NK-92 treated with Interleukin-12 subunit alpha and Interleukin-12 subunit beta, amount 100 ng/mL, for 24 hours (cell line): ENCODE results near the gene FILIP1L.

ENCODE experiments used
- DNase-seq: peaks from one replicate; lab custom pipeline; 2025; lab: John Stamatoyannopoulos, UW

Gene FILIP1L

DNA sequence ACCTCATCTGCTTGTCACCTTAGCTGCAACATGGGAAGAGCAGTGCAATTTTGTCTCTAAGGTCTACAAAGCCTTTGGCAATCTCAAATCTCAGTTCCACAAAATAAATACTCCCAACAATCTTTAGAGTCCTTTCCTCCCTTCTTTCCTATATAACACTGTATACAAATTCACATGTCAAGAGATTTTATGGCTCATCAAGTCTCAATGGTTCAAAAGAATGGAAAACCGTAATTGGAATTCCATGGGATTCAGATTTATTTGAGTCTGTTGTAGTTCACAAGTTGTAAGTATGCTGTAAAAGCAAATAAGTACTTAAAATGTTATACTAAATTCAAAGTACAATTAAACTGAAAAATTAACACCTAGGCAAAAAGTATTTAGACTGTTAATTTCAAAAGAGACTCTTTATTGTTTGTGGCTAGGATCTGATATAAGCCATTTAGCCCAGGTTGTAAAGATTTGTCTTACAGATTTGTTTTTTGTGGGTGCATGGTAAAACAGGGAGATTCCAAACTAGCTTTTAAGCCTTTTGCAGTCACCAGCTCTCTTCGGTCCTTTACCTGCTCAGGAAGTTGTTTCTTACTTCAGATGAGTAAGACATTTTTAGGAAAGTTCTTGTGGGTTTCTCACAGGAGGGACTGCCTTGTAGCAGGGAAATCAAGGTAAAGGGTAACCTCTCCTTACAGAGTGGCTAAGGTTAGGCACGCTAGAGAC is 246.5 kb downstream of the FILIP1L start:
- DNase-seq, result no peak

DNA sequence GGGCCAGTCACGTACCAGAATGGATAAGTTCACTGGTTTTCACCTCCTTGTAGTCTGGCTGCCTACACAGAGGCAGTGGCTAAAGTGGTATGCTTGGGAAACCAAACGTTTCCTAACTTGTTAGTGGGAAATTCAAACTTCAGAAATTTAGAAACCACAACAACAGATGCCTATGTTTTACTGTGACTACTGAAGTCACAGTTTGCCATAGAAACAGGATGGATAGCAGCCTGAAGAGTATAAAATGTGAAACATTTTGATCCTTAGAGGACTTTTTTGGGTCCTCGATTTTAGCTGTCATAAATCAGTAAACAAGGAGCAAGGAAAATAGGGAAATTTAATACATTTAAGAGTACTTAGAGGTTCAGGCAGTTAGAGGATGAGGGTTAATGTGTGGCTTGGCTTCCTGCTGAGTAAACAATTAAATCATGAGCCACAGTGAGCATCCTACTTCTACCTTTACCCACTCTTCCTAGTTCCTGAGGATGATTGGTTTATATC is 248.0 kb downstream of the FILIP1L start:
- DNase-seq, result no peak

DNA sequence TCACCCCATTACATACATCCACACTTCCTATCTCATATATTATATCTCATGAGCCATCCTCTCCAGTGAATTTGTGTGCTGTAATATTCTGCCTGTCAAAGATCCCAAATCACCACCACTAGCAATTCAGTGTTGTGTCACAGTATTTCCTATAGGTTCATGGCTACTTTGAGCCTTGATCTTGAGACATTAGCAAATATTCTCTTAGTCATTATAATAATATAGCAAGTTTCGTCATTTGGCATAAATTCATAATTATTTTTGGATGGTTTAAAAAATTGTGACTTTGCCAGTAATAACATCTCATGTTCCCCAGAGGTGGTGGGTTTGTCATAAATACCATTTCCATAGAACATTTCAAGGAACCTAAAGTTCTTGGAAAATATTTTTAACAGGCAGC is 249.0 kb downstream of the FILIP1L start:
- DNase-seq, result no peak

DNA sequence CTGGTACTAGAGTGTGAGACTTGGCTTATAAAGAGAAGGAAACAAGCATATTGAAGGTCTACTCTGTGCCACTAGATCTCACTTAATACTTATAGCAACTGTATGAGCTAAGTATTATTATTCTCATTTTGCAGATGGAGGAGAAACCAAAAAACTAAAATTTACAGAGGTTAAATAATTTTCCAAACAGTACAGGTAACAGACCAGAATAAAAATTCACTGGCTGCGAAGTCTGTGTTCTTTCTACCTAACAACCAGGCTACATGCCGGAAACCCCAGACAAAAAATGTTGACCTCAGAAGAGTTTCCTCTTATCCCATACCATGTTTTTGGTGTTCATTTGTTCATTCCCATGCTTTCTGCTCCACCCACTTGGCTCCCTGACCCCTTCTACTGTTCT is 250.0 kb downstream of the FILIP1L start:
- DNase-seq, result no peak

DNA sequence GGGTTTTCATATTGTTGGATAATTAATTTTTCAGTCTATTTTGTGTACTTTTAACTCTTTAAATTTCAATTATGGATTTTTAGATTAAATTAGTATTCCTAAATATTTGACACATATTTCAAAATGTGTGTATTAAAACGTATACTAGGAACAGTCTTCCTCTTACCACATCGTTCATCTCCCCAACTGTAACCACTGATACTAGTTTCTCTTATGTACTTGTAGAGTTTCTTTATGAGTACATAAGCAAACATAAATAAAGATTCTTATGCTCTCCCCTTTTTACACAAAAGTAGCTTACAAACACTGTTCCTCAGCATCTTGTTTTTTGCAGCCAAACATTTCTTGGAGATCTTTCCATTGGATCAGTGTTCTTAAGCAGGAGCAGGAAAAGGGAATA is 250.7 kb downstream of the FILIP1L start:
- no peak for DNase-seq

DNA sequence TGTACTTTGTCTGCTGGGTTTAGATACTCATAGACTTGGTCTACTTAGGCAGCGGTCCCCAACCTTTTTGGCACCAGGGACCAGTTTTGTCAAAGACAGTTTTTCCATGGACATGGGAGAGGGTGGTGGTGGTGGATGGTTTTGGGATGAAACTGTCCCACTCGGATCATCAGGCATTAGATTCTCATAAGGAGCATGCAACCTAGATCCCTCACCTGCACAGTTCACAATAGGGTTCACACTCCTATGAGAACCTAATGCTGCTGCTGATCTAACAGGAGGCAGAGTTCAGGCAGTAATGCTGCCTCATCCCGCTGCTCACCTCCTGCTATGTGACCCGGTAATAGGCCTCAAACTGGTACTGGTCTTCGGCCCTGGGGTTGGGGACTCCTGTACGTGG is 251.3 kb downstream of the FILIP1L start:
- no peak for DNase-seq

DNA sequence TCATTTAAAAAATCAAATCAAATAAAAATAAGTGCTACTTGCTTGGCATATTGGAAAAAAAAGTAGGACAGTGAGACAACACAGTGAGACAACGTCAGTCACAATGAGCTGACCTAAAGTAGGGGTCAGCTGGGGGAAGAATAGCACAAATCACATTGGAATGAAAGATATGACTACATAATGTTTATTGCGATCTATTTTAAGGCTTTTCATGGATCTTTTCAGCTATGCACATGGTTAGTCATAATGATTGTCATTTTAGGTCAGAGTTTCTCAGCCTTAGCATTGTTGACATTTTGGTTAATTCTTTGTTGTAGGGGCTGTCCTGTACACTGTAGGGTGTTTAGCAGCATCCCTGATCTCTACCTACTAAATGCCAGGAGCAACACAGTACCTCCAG is 252.1 kb downstream of the FILIP1L start:
- no peak for DNase-seq

DNA sequence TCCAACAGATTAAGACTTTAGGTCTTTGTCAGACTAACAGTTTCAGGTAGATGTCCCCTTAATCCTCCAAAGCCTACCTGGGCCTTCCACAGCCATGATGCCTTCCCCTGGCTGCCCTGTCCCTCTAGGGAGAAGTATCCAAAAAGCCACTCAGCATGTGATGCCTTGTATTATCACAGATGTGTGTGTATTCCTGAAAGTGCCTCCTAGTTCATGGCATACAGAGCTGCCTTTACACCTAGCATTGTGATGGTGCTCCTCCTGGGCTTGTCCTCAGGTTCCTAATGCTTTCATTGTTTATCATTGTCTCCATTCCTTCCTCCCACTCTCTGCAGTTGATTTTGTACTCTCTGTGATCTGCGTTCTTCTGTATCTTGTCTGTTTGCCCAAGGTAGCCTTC is 253.1 kb downstream of the FILIP1L start:
- no peak for DNase-seq

DNA sequence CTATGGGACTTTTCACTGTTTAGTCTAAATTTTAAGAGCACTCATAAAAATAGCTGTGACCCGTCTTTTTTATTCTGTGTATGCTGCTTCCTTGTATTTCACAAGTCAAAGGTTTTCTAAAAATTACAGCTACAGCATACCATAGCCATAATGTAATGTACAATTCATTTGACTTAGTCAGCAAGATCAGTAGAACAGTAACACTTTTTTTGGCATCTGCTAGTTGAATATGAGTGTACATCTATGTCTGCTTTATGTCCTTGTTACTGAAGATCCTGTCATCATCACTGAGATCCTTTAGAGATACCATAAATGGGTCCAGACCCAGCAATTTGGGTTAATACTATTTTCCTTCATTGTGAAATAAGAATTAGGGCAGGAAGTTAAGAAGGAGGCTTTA is 254.5 kb downstream of the FILIP1L start:
- DNase-seq, result no peak

DNA sequence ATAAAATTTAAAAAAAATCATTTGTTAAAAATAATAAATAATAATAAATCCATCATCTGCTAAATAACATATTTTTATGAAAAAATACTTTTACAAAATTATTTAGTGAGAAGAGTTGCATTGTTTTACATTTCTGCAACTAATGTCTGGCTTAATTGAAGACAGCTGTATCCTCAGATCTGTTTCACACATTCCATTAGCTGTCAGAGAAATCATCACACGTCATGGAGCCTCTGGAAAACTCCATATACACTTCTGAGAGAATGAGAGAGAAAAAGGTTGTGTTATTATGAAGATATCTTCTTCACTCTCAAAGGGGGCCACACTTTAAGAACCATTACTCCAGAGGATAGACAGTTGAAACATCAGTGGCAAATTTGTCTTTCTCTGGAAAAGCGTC is 255.8 kb downstream of the FILIP1L start:
- DNase-seq, result no peak

DNA sequence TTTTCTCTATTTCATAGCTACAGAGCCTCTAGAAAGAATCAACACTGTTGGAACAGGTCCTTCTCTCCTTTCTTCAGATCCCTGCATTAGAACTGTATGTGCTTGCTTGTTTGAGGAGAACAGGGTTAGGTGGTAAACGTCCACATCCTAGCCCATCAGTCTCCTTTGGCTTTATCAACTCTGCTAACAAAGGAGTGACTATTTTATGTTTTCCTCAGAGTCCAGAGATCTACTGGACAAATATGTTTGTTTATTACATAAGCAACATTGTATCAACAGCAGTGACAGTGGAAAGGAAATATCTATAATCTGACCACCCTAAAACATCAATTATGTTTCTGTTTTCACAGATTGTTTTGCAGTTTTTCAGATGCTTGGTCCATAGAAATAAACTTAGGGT is 257.0 kb downstream of the FILIP1L start:
- no peak for DNase-seq

DNA sequence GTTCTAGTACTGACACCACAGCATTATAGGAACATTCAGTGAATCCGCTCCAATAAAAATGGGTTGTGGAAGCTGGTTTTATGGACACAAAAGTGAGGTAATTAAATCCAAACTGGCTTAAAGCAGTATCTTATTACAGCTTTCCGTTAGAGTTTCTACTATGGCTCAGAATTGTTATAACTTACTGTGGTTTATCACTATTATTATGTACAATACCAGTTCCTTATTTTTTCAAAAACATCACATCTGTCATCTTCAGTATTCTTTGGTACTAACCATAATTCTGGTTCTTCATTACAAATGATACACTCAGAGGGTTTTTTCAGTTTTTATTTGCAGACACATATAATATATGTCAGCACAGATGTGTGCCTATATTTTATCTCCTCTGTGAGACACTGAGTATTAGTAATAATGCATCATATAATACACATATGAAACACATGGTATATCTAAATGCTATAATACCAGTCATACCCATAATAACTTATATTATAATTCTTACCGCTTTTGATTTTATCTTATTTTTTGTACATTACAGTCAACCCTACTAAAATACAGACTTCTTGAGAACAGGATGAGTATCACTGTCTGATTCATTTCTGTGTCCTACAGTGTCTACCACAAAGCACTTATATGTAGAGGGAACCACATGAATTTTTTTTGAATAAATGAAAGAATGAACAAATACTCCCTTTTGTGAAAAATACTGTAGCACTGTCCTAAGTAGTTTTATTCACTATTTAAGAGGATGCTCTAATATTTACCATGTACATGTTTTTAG is 257.7 kb downstream of the FILIP1L start:
- DNase-seq, result no peak

DNA sequence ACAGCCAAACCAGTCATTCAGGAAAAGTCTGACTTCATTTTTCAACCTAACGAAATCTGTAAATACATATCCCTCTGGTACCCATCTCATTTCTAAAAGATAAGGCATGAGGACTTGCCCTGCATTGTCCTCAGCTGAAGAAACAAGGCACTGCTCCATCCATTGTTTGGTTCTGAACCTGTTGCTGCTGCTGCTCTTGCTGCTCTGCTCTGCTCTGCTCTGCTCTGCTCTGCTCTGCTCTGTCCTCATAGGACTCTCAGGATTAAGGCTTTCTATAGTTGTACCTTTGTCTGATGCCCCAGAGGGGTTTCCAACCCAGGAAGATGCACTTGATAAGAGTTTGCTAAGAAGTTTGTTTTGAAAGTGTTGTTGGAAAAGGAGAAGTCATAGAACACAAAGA is 258.4 kb downstream of the FILIP1L start:
- DNase-seq, result no peak

DNA sequence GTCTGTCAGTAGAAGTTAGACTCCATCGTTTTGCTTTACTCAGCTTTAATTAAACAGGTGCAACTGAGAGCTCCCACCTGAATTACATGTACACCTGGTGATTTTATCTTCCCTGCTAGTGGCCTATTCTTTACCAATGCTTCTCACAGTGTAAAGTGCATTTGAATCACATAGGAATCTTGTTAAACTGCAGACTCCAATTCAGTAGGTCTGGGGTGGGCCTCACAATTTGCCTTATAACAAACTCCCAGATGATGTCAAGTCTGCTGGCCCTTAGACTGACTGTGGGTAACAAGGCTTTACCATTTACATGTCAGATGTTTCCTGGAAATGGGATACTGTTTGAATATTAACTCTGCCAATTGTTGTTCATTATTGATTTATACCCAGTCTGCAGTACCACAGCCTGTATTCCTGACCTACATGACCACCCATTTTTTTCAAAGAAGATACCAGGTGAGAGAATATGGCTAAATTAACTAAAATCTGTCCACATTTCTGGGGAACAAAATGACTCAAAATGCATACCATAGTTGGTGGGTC is 259.5 kb downstream of the FILIP1L start:
- DNase-seq, result no peak

DNA sequence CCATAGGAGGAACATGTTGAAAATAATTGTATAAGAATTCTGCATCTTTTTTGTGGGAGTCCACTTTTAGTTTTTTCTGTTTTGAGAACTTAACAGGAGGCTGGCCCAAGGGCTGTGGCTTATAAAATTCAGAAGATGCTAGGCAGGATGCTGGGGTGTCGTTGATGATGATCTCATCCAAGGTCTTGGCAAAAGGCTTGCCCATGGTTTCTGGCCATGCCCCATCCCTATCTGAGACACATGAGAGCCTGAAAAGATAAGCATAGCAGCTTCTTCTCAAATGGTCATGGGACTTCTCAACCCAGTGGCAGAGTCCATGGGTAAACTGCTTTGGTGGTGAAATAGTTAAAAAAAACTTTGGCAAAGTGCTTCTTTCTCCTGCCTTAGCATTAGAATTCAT is 261.4 kb downstream of the FILIP1L start:
- DNase-seq, result no peak

DNA sequence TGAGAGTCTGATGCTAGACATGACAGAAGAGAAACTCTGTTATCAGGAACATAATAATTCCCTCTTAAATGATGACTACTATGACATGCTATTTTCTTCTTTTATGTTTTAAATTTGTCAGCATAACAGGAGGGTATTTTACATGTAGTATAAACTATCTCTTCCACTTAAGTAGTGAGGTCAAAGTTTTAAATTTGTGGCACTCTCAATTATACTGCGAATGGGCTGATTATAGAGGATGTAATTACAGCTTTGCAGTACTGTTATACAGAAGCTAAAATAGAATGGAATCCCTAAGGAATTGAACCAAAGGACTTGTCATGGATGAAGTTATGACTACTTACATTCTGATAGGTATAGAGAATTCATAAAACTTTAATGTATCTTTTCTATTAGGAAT is 262.3 kb downstream of the FILIP1L start:
- no peak for DNase-seq

DNA sequence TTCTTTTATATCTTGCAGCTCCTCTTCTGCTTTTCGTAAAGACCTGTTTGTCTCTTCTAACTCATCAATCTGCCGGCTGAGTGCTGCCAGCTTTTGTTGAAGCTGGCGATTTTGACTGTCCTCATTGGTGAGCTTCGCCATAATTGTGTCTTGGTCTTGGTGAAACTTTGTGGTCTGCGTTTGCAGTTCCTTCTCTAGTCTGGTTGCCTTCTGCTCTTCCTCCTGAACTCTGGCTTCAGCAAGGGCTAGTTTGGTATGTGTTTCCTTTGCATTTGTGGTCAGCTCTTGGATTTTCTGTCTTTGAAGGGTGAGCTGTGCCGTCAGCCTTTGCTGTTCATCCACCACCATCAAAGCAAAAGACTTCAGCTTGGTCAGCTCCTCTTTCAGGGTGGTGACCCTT is 263.7 kb downstream of the FILIP1L start:
- DNase-seq, result no peak

DNA sequence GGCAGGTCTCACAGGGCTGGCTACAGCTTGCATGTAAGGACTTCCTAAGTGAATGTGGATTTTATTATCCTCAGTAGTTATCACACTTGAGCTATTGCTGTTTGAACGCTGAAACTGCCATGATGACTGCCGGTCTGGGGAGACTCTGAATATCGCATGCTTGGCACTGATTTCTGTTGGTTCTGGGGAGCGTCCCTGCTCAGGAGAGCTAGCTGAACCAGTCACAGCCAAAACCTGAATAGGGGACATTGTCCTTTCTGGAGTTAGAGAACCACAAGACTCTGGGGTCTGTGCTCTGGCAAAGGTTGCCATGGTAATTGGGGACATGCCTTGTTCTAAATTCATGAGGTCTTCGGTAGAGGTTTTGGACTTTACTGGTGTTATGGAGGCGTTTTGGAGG is 265.9 kb downstream of the FILIP1L start:
- no peak for DNase-seq

DNA sequence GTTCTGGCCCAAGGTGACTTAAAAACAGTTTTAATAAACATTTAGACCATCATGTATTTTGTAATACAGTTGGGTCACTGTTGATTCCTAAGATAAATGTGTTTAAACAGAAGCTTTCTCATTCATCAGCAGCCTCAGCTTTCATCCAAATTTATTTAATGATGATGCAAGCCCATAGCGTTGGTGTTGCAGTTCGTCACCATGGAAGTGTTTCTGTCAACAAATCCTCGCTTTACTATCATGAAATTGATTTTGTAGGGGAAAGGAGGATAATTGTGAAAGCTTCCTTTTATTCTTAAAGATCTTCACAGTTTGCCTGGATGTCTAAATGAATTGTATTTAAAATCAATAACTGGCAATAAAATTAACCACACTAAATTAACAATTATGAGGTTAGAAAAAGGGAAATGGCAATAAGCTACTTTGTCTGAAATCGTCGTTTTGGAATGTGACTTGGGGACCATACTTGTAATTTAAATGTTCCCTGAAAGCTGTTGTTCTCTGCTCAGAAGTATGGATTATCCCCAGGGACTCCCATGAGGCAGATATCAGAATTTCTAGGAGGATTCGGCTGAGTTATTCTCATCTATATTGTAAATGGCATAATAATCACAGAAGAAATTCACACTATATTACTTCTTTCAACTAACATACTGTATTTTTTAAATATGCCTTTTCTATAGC is 267.7 kb downstream of the FILIP1L start:
- no peak for DNase-seq

DNA sequence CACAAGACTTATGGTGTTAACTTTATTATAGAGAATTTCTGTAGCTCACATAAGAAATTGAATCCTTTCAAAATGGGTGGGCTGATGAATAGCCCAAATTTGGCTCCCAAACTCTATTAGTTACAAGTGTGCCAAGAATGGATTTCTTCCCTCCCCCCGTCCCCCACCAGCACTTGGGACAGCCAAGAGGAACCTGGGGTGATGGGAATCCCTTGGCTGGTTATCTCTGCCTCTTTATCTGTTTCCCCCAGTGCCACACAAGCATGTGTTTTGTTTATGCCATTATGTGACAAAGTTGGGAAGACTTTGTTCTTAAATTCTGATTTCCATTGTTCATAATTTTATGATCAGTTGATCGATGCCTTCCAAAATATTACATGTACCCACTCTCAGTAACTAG is 268.3 kb downstream of the FILIP1L start:
- no peak for DNase-seq

DNA sequence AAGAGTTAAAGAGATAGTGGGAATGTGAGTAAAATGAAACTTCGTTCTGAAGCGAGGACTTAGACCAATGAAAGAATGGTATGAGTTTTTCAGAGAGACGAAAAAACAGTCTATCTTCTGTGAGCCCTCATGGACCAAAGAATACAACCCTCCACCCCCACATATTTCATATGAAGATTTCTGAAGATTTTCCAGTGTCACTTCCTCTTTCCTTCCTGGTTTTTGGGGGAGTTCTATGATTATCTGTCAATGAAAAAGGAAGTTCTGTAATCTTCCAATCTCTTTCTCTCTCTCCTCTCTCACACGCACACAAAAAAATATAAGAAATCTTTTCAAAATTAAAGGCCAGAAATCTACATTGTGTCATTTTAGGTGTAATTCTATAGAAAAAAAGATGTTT is 269.0 kb downstream of the FILIP1L start:
- no peak for DNase-seq

DNA sequence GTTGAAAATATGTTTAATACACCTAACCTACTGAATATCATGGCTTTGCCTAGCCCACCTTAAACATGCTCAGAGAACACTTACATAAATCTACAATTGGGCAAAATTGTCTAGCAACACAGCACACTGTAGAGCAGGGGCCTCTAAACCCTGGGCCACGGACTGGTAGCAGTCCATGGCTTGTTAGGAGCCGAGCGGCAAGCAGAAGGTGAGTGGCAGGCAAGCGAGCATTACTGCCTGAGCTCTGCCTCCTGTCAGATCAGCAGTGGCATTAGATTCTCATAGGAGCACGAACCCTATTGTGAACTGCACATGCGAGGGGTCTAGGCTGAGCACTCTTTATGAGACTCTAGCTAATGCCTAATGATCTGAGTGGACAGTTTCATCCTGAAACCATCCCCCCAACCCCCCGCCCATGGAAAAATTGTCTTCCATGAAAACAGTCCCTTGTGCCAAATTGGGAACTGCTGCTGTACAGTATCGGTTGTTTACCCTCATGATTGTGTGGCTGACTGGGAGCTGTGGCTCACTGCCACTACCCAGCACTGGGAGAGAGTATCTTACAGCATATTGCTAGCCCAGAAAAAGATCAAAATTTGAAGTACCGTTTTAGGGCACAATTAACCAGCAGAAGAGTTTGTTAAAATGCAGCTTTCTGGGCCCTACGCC is 270.6 kb downstream of the FILIP1L start:
- DNase-seq, result no peak
